GM12864 (cell line): ENCODE measurements around the gene PACS2.

Experiments used
- DNase-seq: peaks from one replicate; pipeline ENCODE4 v3.0.0-alpha.2; 2011; ENCODE audit warnings: low read depth
- H3K4me3 ChIP-seq: 2 replicates; pipeline ENCODE4 v1.5.1; 2011; ENCODE audit warnings: mild to moderate bottlenecking, low read depth, low read length, control low read depth
- TF ChIP-seq, protein P1 (sequence below): IDR thresholded peaks from 2 replicates; pipeline ENCODE4 v1.5.1; 2011; ENCODE audit warnings: low read depth, mild to moderate bottlenecking, moderate library complexity, low read length, control low read depth, inconsistent platforms; ENCODE audit errors: missing control alignments

Gene PACS2

DNA sequence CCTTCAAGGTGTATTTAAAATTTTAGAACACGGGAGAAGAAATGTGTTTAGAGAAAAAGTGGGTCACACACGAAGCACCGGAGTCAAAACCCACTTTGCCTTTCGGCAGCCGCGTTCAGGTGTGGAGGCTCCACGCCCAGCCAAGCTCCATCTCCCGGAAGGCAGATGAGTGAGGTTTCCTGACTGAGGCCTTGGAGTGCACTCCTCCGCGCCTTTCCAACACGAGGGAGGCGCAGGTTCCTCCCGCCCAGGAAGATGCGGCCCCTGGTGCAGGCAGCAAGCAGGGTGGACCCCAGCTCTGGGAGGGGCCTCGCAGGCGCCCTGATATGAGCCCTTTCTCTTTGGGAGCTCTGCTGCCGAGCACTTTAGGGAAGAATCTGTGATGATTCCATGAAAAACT lies 127.6 kb downstream of the PACS2 start:
- TF ChIP-seq, protein P1, sequence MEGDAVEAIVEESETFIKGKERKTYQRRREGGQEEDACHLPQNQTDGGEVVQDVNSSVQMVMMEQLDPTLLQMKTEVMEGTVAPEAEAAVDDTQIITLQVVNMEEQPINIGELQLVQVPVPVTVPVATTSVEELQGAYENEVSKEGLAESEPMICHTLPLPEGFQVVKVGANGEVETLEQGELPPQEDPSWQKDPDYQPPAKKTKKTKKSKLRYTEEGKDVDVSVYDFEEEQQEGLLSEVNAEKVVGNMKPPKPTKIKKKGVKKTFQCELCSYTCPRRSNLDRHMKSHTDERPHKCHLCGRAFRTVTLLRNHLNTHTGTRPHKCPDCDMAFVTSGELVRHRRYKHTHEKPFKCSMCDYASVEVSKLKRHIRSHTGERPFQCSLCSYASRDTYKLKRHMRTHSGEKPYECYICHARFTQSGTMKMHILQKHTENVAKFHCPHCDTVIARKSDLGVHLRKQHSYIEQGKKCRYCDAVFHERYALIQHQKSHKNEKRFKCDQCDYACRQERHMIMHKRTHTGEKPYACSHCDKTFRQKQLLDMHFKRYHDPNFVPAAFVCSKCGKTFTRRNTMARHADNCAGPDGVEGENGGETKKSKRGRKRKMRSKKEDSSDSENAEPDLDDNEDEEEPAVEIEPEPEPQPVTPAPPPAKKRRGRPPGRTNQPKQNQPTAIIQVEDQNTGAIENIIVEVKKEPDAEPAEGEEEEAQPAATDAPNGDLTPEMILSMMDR: no peak
- DNase-seq: no peak
- H3K4me3 ChIP-seq: no peak overlapping the region

- TF ChIP-seq, protein P1: no peak
- no peak for DNase-seq
- no peak overlapping the region for H3K4me3 ChIP-seq
These were observed 128.3 kb downstream of the PACS2 start for GRCh38 chr14:105442834-105443233.

DNA sequence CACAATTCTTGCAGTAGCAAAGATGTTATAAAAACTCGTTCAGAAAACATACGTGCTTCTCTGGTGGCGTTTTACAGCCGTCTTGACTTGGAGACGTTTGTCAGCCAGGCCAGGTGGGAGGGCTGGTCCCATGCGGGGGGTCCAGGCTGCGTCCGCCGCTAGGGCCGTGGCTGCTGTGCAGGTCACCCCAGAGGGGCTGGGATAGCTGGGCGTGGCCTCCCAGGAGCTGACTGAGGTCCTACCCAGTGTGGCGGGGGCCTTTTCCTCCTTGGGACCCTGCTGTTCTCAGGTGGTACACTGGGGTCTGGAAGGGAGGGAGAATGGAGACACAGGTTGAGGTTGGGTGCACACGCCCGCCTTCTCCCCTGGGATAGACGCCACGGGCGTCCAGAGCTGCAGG lies 130.3 kb downstream of the PACS2 start:
- no peak overlapping the region for H3K4me3 ChIP-seq
- TF ChIP-seq, protein P1: no peak
- DNase-seq: no peak

- no peak for DNase-seq
- H3K4me3 ChIP-seq: no peak overlapping the region
- TF ChIP-seq, protein P1: no peak
These were observed 130.7 kb downstream of the PACS2 start for GRCh38 chr14:105445290-105445689.

DNA sequence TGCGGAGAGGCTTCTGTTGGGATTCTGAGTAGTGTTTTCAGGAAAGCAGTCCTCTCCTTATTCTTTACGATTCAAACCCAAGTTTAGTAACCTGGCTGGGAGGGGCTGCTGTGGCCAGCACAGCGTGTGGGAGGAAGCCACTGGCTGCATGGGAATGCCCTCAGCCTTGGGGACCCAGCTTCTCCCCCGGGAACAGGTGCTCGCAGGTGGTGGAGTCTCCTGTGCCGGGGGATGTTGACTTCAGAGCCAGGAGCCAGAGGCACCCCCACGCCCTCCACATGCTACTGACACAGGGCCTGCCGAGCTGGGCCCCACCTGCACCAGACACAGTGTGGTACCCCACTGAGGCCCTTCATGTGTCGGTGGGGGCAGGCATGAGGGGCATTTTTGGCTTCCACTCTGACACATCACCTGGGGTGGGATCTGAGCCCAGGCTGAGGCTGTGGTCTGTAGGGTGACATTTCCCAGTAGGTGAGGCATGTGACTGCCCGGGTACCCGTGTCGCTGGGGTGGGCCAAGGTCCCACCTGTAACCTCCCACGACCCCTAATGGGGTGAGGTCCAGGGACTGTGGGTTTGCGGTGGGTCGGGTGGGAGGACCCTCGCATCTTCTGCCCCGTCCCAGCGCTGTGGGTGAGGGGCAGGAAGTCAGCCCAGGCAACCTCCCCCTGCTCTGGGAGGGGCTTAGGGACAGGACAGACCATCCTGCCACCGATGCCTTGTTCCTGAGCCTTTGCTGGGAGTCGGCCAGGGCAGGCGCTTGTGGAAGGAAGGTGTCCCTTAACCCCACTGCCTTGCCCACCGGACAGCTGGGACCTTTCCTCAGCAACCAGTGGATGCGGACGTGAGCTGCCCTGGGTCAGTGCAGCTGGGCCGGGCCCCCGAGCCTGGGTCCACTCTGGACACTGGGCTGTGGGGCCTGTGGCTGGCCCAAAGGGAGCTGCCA lies 131.6 kb downstream of the PACS2 start:
- no peak overlapping the region for H3K4me3 ChIP-seq
- TF ChIP-seq, protein P1: no peak
- DNase-seq: no peak

- H3K4me3 ChIP-seq: no peak overlapping the region
- TF ChIP-seq, protein P1: no peak
- no peak for DNase-seq
These were observed 132.4 kb downstream of the PACS2 start for GRCh38 chr14:105446971-105447370.
